MCF 10A (cell line): ENCODE measurements around the gene IDH2. TPM values are rescaled to one million over a fixed set of nuclear protein-coding genes. Genes with fewer than 3 reads are reported as not detected.

ENCODE experiments used
- BruUV-seq: library from RNA; stranded (reverse); fragments of 400-500 nt; replicated peaks from 2 replicates; lab custom pipeline; 2021; lab: Mats Ljungman, UMichigan
- CTCF ChIA-PET: fragments of 300-600 bp; sonication (Branson Sonifier 250); formaldehyde crosslinking; extraction: SDS; loops from one replicate; lab custom pipeline; 2021; ENCODE audit warnings: antibody characterized with exemption, inconsistent platforms; lab: Yijun Ruan, JAX
- POLR2A ChIA-PET: fragments of 300-600, 350-650 bp; sonication (Branson Sonifier 250); formaldehyde crosslinking; extraction: SDS; loops from one replicate; lab custom pipeline; 2020; ENCODE audit warnings: antibody characterized with exemption, inconsistent platforms; lab: Yijun Ruan, JAX
- DNase-seq: peaks from one replicate; pipeline ENCODE4 v3.0.0-alpha.2; 2018; ENCODE audit not compliant: unreplicated experiment
- H3K27ac Mint-ChIP-seq: one replicate; pipeline ENCODE4 v1.8.0; 2022; ENCODE audit warnings: mild to moderate bottlenecking, low read depth, mixed read lengths; ENCODE audit not compliant: unreplicated experiment
- H3K27me3 Mint-ChIP-seq: one replicate; pipeline ENCODE4 v1.8.0; 2022; ENCODE audit warnings: mixed read lengths; ENCODE audit not compliant: insufficient read depth, unreplicated experiment
- H3K36me3 Mint-ChIP-seq: one replicate; pipeline ENCODE4 v1.8.0; 2022; ENCODE audit warnings: mild to moderate bottlenecking, moderate library complexity, mixed read lengths; ENCODE audit not compliant: insufficient read depth, unreplicated experiment
- H3K4me1 Mint-ChIP-seq: one replicate; pipeline ENCODE4 v1.8.0; 2022; ENCODE audit warnings: mixed read lengths; ENCODE audit not compliant: insufficient read depth, unreplicated experiment
- H3K4me3 Mint-ChIP-seq: one replicate; pipeline ENCODE4 v1.8.0; 2022; ENCODE audit warnings: mild to moderate bottlenecking, moderate library complexity, mixed read lengths; ENCODE audit not compliant: unreplicated experiment
- H3K9me3 Mint-ChIP-seq: one replicate; pipeline ENCODE4 v1.8.0; 2022; ENCODE audit warnings: mixed read lengths; ENCODE audit not compliant: unreplicated experiment
- intact Hi-C: fragments of 100-400 bp; cut with micrococcal nuclease; formaldehyde crosslinking; loops from 2 replicates; pipeline ENCODE4 v1.14.1; 2022
- total RNA-seq: library from RNA; stranded (reverse); gene quantifications from 2 replicates; pipeline ENCODE4 v1.2.3, GENCODE V29; 2022
- TF ChIP-seq, protein P1 (sequence below): fragments of 200-600 bp; IDR thresholded peaks from one replicate; pipeline ENCODE4 v1.8.0; 2022; ENCODE audit warnings: antibody characterized with exemption, mild to moderate bottlenecking; ENCODE audit not compliant: unreplicated experiment

Gene IDH2
- total RNA-seq, 1 experiment from 2014 or later: 10.2 TPM

DNA sequence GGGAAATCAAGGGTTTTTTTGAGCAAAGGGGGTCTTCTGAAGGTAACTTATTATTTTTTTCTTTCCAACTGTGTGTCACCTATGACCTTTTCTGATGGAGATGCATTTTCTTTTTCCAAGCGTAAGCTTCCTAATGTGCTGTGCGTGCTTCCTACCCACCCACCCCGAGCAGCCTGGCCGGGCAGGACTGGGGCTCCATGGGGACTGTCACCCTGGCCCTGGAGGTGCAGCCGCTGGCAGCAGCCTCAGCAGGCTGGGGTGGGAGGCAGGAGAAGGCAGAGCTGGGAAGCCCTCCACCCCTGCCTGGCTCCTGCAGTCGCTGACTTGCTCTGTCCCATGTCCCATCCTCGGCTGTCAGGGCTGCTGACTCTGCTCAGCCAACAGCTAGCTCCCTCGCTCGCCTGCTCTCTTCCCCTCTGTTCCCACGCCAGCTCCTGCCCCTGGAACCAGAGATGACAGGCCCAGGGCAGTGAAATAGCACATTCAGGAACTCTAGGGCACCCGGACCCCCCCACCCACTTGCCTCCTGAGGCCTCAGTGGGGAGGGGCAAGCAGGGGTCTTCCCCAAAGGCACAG is 21.4 kb downstream of the IDH2 start:
- ChIA-PET POLR2A (interaction anchor here (0.6 kb wide), 1 partner anchor 155 kb away, joined by 3 read pairs; no protein-coding TSS in a partner anchor), CTCF (interaction anchor here (0.6 to 3.9 kb wide), 3 partner anchors 182 to 951 kb away, joined by 3 to 19 read pairs (median 4); partner anchors contain the start of gene AP3S2)
- Mint-ChIP-seq H3K9me3 (no peaks in the 10 kb centered on the region), H3K4me3 (no peak overlapping the region), H3K4me1 (no peaks in the 10 kb centered on the region), H3K27ac (no peak overlapping the region), H3K27me3 (no peaks in the 10 kb centered on the region), H3K36me3 (peaks cover 36% of the 10 kb centered on the region)
- no peak for DNase-seq
- BruUV-seq: no TSS peak
- intact Hi-C loops: no loop called here
- TF ChIP-seq, protein P1, sequence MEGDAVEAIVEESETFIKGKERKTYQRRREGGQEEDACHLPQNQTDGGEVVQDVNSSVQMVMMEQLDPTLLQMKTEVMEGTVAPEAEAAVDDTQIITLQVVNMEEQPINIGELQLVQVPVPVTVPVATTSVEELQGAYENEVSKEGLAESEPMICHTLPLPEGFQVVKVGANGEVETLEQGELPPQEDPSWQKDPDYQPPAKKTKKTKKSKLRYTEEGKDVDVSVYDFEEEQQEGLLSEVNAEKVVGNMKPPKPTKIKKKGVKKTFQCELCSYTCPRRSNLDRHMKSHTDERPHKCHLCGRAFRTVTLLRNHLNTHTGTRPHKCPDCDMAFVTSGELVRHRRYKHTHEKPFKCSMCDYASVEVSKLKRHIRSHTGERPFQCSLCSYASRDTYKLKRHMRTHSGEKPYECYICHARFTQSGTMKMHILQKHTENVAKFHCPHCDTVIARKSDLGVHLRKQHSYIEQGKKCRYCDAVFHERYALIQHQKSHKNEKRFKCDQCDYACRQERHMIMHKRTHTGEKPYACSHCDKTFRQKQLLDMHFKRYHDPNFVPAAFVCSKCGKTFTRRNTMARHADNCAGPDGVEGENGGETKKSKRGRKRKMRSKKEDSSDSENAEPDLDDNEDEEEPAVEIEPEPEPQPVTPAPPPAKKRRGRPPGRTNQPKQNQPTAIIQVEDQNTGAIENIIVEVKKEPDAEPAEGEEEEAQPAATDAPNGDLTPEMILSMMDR: no peak

DNA sequence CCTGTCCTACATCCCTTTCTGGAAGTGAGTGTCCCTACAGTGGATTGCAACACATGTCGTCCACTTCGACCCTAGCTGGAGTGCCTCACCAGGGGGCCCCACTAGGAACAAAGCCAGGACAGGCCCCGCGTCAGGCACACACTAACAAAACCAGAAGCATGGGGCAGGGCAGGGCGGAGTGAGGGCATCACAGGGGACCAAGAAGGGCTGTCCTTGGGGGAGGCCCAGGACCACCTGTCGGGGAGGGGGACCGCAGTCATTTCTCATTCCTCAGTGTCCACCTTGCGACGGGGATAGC is 21.9 kb downstream of the IDH2 start:
- Mint-ChIP-seq H3K27me3 (no peaks in the 10 kb centered on the region), H3K9me3 (no peaks in the 10 kb centered on the region), H3K4me1 (peaks cover 5% of the 10 kb centered on the region), H3K36me3 (peaks cover 39% of the 10 kb centered on the region), H3K4me3 (no peak overlapping the region), H3K27ac (no peak overlapping the region)
- no peak for DNase-seq
- ChIA-PET POLR2A (interaction anchor here (0.6 to 1.0 kb wide), 3 partner anchors 112 to 186 kb away, joined by 3 read pairs; partner anchors contain the start of gene AP3S2), CTCF (interaction anchor here (1.2 to 3.9 kb wide), 3 partner anchors 10 to 186 kb away, joined by 4 to 19 read pairs (median 8); partner anchors contain the start of gene AP3S2)
- no TSS peak for BruUV-seq
- intact Hi-C loops: no loop called here
- TF ChIP-seq, protein P1: no peak

DNA sequence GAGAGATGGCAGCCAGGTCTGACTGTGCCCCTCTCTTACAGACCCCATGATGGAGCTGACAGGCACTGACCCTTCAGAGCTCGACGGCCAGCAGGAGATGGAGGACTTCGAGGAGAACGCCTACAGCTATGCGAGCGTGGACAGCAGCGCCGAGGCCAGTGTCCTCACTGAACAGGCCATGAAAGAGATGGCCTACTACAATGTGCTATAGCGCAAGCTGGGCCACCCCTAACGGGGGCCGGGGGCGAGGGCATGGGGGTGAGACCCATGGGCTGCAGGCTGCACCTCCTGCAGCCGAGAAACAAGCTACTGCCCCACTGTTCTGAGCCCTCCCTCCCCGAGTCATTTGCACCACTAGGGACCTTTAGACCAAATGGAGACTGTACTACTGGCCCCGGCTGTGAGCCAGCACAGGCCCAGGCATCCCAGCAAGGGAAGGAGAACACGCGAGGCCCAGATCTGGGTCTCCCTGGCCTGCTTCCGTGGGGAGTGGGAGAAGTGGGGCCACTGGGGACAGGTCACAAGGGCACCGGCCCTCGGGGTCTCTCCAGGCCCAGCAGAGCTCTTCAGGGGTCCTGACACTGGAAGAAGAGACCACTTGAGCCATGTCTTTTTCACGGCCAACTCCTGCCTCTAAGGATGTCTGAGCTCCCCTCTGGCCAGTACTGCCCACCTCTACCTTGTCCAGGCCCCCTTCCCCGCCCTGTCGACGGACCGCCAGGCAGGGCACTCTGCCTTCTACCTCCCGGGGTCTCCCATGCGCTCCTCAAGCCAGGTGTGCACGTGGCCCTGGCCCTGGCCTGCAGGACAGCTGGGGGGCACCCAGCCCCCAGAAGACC is 22.4 kb downstream of the IDH2 start:
- peaks cover 39% of the 10 kb centered on the region for H3K36me3 Mint-ChIP-seq
- no peaks in the 10 kb centered on the region for H3K9me3 Mint-ChIP-seq
- no peaks in the 10 kb centered on the region for H3K27me3 Mint-ChIP-seq
- intact Hi-C loops: no loop called here
- ChIA-PET POLR2A (interaction anchor here (0.5 to 1.0 kb wide), 3 partner anchors 112 to 186 kb away, joined by 3 read pairs; partner anchors contain the start of gene AP3S2), CTCF (interaction anchor here (0.6 to 3.9 kb wide), 7 partner anchors 8 to 278 kb away, joined by 3 to 19 read pairs (median 4); partner anchors contain the start of gene AP3S2)
- no peak overlapping the region for H3K27ac Mint-ChIP-seq
- H3K4me3 Mint-ChIP-seq: no peak overlapping the region
- H3K4me1 Mint-ChIP-seq: peaks cover 5% of the 10 kb centered on the region
- TF ChIP-seq, protein P1: no peak
- no TSS peak for BruUV-seq
- no peak for DNase-seq

DNA sequence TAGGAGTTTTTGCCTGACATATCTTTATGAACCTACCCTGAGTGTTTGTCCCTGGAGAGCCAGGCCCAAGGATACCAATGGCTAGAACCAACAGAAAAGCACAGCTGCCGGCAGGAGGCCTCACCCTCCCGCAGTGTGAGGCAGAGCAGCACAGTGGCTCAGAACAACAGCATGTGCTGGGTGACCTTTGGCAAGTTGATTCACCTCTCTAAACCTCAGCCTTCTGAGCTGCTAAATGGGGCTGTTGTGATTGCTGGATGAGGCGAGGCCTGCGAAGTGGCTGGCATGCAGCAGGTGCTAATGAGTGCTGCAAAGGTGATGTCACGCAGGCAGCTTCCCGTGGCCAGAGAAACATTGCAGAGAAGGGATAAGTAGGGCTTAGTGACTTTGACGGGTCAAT is 23.3 kb downstream of the IDH2 start:
- no peaks in the 10 kb centered on the region for H3K27me3 Mint-ChIP-seq
- intact Hi-C loops: no loop called here
- no peak overlapping the region for H3K4me3 Mint-ChIP-seq
- no peaks in the 10 kb centered on the region for H3K9me3 Mint-ChIP-seq
- CTCF ChIA-PET: interaction anchor here (0.8 to 3.9 kb wide), 5 partner anchors 9 to 279 kb away, joined by 3 to 19 read pairs (median 4); partner anchors contain the start of gene AP3S2
- no peak overlapping the region for H3K27ac Mint-ChIP-seq
- TF ChIP-seq, protein P1: no peak
- no peak for DNase-seq
- no TSS peak for BruUV-seq
- peaks cover 5% of the 10 kb centered on the region for H3K4me1 Mint-ChIP-seq
- H3K36me3 Mint-ChIP-seq: peaks cover 34% of the 10 kb centered on the region
- POLR2A ChIA-PET: interaction anchor here (0.5 to 5.1 kb wide), 3 partner anchors 75 to 161 kb away, joined by 3 to 49 read pairs (median 3); no protein-coding TSS in a partner anchor
